GM19397 (cell line): Measurements from ENCODE around the gene AMPH.

ENCODE experiments used
- ATAC-seq: cut with Tn5 transposase; IDR thresholded peaks from one replicate; pipeline ENCODE4 v1.9.1; 2021; ENCODE audit warnings: mild to moderate bottlenecking, moderate library complexity; ENCODE audit not compliant: unreplicated experiment

The AMPH gene

DNA sequence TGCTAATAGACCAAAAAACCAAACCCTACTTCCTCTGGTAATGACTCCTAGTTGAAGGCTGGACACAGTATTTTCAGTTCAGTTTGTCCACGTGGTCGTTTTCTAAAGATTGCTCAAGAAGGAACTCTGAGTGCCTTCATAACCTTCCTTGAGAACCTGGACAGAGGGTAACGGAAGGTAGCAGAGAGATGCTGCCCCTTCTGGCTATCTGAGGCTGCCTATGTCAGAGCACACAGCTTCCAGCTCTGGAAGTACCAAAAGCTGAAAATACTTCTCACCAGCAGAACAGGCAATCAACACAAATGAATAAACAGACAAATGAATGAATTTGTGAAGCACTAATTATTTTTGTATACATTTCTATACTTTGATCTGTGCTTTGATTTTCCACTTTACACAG lies 85.2 kb downstream of the AMPH start:
- no peak for ATAC-seq

GRCh38 chr7:38542156-38542555 lies 89.0 kb downstream of the AMPH start:
- ATAC-seq = no peak

DNA sequence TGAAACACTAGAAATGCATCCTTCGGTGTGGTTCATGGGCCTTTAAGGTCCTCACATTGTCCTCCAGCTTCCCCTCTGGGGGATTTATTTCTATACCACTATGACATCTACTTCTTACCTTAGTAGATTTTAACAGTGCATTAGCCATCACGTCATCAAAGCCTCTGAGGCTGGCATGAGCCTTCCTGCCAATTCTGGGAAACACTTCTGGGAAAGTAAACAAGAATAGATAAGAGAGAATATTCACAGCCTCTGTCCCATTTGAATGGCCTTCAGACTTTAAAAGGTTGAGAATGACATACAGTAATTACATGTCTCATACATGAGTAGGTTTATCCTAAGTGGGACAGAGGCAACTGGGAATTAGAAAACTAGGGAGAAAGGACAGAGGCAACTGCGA lies 89.7 kb downstream of the AMPH start:
- ATAC-seq = no peak

GRCh38 chr7:38539477-38540081 lies 91.6 kb downstream of the AMPH start:
- ATAC-seq = no peak

DNA sequence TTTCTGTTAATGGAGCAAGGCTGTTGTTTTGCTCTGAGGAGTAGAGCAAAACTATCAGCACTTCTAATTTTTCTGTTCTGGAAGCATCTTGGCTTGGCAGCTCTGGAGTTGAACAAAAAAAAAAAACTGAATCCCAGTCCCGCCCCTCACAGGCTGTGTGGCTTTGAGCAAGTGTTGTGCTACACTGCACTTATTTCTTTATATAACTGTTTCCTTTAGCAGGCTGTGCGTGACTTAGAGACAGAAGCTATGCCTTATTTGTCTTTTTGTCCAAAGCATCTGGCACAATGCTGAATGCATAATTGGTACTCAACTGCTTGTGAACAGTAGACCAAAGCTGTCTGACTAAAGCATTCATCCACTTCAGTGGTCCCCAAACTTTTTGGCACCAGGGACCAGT lies 96.1 kb downstream of the AMPH start:
- ATAC-seq = no peak

GRCh38 chr7:38525857-38526256 lies 105.3 kb downstream of the AMPH start:
- ATAC-seq = no peak

- ATAC-seq = no peak
These were observed 106.4 kb downstream of the AMPH start for GRCh38 chr7:38524786-38525185.

- ATAC-seq = no peak
These were observed 110.4 kb downstream of the AMPH start for GRCh38 chr7:38520741-38521140.

GRCh38 chr7:38518541-38518940 lies 112.6 kb downstream of the AMPH start:
- no peak for ATAC-seq

GRCh38 chr7:38512704-38513103 lies 118.5 kb downstream of the AMPH start:
- ATAC-seq = no peak

GRCh38 chr7:38512291-38512690 lies 118.9 kb downstream of the AMPH start:
- ATAC-seq = no peak

- ATAC-seq = no peak
These were observed 123.8 kb downstream of the AMPH start for GRCh38 chr7:38507384-38507783.

DNA sequence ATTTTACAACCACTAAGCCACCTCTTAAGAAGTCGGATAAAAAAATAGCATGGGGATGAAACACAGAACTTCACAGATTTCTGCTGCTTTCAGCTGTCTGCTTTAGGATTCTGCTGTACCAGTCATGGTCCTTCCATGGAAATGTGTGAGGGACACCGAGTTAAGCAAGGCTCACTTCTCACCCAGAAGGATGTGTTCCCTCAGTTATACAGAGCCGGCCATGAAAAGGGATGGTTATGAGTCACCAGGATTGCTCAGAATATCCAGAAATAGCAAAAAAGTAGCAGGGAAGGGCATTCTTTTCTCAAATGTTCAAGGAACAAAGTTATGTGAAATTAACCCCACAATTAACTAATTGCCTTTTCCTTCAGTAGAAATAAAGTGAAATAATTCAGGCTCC lies 124.4 kb downstream of the AMPH start:
- no peak for ATAC-seq

DNA sequence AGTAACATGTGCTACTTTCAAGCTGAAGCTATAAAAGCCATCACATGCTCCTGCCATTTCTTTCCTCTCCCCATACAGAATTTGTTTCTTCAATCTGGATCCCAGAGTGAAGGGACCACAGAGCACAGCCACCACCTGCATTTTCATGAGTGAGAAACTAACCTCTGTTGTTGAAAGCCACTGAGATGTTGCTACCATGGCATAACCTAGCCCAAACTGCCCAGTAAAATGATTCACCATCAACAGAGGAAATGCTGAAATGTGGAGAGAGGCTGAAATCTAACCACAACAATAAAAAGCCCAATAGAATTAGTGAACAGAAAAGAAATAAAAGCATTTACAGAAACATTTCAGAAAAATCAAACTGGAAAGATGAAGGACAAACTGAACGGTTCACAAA lies 125.2 kb downstream of the AMPH start:
- ATAC-seq = no peak

DNA sequence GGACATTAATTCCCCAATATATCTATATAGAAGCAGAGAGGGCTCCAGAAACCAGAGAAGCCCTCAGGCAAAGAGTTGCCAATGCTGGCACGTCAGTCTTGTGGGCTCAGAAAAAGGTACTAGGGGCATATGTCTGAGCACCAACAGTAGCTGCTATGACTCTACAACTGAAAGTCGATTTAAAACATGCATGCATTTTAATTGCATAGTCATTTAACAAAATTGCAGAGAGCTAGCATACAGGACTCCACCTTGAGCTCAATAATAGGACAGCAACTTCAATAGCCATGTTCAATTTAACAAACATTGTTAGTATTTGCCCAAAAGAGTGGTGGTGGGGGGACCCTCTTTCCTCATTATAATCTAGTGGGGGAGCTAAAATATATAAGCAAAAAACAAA lies 126.5 kb downstream of the AMPH start:
- ATAC-seq = no peak

- no peak for ATAC-seq
These were observed 128.3 kb downstream of the AMPH start for GRCh38 chr7:38502848-38503247.

DNA sequence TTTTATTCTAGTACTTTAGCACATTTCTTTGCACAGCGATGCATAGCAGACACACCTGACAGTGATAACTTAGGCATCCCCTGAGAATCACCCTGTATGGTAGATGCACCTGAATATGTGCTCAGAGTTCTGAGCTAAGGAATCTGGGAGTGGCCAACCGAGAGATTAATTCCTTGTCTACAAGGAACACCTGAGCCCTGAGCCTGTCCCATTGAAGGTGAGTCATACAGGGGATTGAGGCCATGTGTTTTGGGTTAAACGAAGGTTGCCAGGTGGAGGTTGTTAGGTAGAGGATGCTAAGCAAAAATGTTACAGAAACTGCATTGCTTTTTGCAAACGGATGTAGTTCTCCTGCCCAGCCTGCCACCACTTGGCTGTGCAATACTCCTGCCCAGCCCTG lies 128.9 kb downstream of the AMPH start:
- ATAC-seq = no peak

DNA sequence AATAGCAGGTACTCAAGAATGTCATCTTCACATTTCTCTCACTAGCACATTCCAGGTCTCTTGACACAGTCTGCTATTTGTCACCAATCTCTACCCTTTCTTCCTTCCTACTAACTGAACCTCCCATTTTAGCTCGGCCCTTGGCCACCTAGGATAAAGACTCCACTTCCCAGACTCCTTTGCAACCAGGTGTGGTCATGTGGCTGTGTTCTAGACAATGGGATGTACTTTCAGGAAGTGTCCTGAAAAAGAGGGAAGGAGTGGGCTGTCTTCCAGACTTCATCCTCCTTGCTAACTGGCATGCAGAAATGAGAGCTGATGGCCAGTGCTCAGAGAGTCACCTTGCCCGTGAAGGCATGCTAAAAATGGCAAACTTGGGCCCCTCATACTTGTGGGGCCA lies 139.2 kb downstream of the AMPH start:
- no peak for ATAC-seq

GRCh38 chr7:38482521-38482920 lies 148.7 kb downstream of the AMPH start:
- no peak for ATAC-seq

GRCh38 chr7:38481401-38481800 lies 149.8 kb downstream of the AMPH start:
- ATAC-seq = no peak

DNA sequence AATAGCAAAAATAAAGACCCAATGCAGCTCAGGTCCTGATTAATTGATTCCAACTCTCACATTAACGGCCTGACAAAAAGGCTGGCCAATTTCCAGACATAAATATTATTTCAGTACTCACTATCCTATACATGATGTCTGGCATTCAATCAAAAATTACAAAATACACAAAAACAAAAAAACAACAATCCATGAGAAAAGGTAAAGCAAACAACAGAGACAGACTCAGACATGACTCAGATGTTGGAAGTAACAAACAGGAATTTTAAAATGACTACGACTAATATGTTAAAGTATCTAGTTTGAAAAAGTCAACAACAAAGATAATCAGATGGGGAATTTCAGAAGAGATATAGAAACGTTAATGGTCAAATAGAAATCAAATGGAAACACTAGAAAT lies 152.8 kb downstream of the AMPH start:
- no peak for ATAC-seq

DNA sequence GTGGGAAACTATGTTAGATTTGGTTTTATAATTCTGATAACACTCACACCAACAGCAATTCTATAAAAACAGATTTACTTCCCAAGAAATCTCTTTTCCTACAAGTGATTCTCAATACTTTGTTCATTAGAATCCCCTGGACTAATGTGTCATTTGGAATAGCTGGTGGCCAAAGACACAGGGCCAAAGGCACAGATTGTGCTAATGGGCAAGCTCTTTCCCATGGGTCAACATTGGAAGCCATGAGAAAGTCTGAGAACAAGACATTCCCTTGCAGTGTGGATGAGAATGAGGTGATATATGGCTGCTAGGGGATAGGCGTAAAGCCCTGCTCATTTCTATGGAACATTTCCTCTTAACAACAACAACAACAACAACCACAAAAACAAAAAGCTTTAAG lies 153.8 kb downstream of the AMPH start:
- no peak for ATAC-seq

GRCh38 chr7:38476764-38477163 lies 154.4 kb downstream of the AMPH start:
- ATAC-seq = no peak

DNA sequence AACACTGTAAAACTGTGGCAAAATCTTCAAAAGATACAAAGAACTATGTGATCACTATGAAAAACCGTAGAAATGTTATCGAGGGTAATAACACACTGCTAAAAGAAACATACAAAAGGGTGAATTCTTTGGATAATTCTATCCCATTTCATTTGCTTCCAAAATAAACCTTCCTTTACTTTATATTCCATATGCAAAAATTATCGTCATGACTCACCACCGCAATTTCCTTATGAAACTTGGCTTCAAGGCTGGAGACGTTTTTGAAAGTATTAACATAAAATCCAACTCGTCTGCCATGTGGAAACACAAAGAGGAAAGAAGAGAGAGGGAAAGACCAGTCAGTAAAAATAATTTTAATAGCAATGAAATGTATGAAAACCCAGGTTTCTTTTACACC lies 165.2 kb downstream of the AMPH start:
- ATAC-seq = no peak
